Occipital lobe (tissue), 2 donors: ENCODE results near the gene GPRASP3. TPM values are rescaled to one million over a fixed set of nuclear protein-coding genes. Genes with fewer than 3 reads are reported as not detected.
A peak's percentile ranks its signal among the peaks of the same experiment; 100 is the strongest.
"Not testable (repeated sequence)": the region's sequence is repeated elsewhere in the genome, so short reads cannot be mapped to it uniquely, and the experiment has no call there.

Experiments used
- DNase-seq: peaks from one replicate; lab custom pipeline; 2025; lab: John Stamatoyannopoulos, UW
- total RNA-seq: library from RNA; depleted of rRNA; stranded (reverse); fragments of >200 nt; gene quantifications from one replicate; pipeline ENCODE4 v1.2.3, GENCODE V29; 2014

Gene GPRASP3
- total RNA-seq: 61.3 TPM

- DNase-seq: peak; percentile 78
Observed at GRCh38 chrX:102720237-102721168, at the start of gene GPRASP3. Gene GPRASP3 (plus strand): TSS chrX:102720743. CDS start chrX:102748996, 28,253 bp downstream.

GRCh38 chrX:102672856-102673255 lies 47.7 kb upstream of the GPRASP3 start:
- no peak for DNase-seq

- DNase-seq: not testable (repeated sequence)
Observed at GRCh38 chrX:102677479-102677878, 43.1 kb upstream of the GPRASP3 start.

- no peak for DNase-seq
Observed at GRCh38 chrX:102684772-102685520, 35.6 kb upstream of the GPRASP3 start.

GRCh38 chrX:102694749-102695148 lies 25.8 kb upstream of the GPRASP3 start:
- no peak for DNase-seq

GRCh38 chrX:102696306-102696705 lies 24.2 kb upstream of the GPRASP3 start:
- DNase-seq: no peak

GRCh38 chrX:102697494-102697893 lies 23.0 kb upstream of the GPRASP3 start:
- DNase-seq: no peak

- DNase-seq: no peak
Observed at GRCh38 chrX:102708900-102709299, 11.6 kb upstream of the GPRASP3 start.

- no peak for DNase-seq
Observed at GRCh38 chrX:102711872-102712215, 8.7 kb upstream of the GPRASP3 start.

- DNase-seq: peak; percentile 19
Observed at GRCh38 chrX:102712216-102712966, 8.2 kb upstream of the GPRASP3 start, which contains the start of gene GPRASP2. Gene GPRASP2 (plus strand): TSS chrX:102712448. CDS start chrX:102714870, 2,422 bp downstream.

GRCh38 chrX:102712981-102713625 lies 7.4 kb upstream of the GPRASP3 start:
- peak; percentile 30 for DNase-seq

- no peak for DNase-seq
Observed at GRCh38 chrX:102714994-102715393, 5.5 kb upstream of the GPRASP3 start.

GRCh38 chrX:102715967-102716366 lies 4.6 kb upstream of the GPRASP3 start:
- DNase-seq: no peak

- DNase-seq: not testable (repeated sequence)
Observed at GRCh38 chrX:102721169-102721506, 595 bp downstream of the GPRASP3 start.

- no peak for DNase-seq
Observed at GRCh38 chrX:102723456-102723855, 2.9 kb downstream of the GPRASP3 start.

- DNase-seq: no peak
Observed at GRCh38 chrX:102727761-102728160, 7.2 kb downstream of the GPRASP3 start.

GRCh38 chrX:102728646-102729045 lies 8.1 kb downstream of the GPRASP3 start:
- no peak for DNase-seq

- DNase-seq: no peak
Observed at GRCh38 chrX:102739657-102740056, 19.1 kb downstream of the GPRASP3 start.

GRCh38 chrX:102744307-102744706 lies 23.8 kb downstream of the GPRASP3 start:
- no peak for DNase-seq

GRCh38 chrX:102745513-102745856 lies 24.9 kb downstream of the GPRASP3 start:
- DNase-seq: no peak

GRCh38 chrX:102745857-102746584 lies 25.5 kb downstream of the GPRASP3 start:
- no peak for DNase-seq
